Keratinocyte (primary cell): Measurements from ENCODE around the gene TMTC2. TPM values are rescaled to one million over a fixed set of nuclear protein-coding genes. Genes with fewer than 3 reads are reported as not detected.

Experiments
- DNase-seq: peaks from one replicate; pipeline ENCODE4 v3.0.0-alpha.2; 2011; ENCODE audit warnings: low read depth, missing footprints, low spot score
- FAIRE-seq: peaks from 2 replicates; lab custom pipeline; 2011; peaks lifted over from hg19 to GRCh38; lab: Jason Lieb, UNC
- H2AFZ ChIP-seq: 2 replicates; pipeline ENCODE4 v1.6.0; 2012; ENCODE audit warnings: low read length, control low read depth, inconsistent platforms; ENCODE audit not compliant: control insufficient read depth
- H3K27ac ChIP-seq: 2 replicates; pipeline ENCODE4 v1.5.1; 2011; ENCODE audit warnings: low read length; ENCODE audit not compliant: control insufficient read depth, insufficient read depth
- H3K27me3 ChIP-seq: 3 replicates; pipeline ENCODE4 v1.6.0; 2011; ENCODE audit warnings: low read length; ENCODE audit not compliant: control insufficient read depth, insufficient read depth; ENCODE audit errors: extremely low read depth
- H3K36me3 ChIP-seq, 2 experiments: 2 replicates in 1 of 2; 3 replicates in 1 of 2; pipeline ENCODE4 v1.5.1; 2011; ENCODE audit warnings: low read length in 2 of 2, mild to moderate bottlenecking in 1 of 2; ENCODE audit not compliant: control insufficient read depth in 2 of 2, insufficient read depth in 2 of 2; ENCODE audit errors: extremely low read depth in 1 of 2
- H3K4me1 ChIP-seq: 3 replicates; pipeline ENCODE4 v1.5.1; 2011; ENCODE audit warnings: low read length; ENCODE audit not compliant: control insufficient read depth, insufficient read depth; ENCODE audit errors: extremely low read depth
- H3K4me2 ChIP-seq: 3 replicates; pipeline ENCODE4 v1.6.0; 2011; ENCODE audit warnings: low read depth, low read length; ENCODE audit not compliant: control insufficient read depth, insufficient read depth; ENCODE audit errors: extremely low read depth
- H3K4me3 ChIP-seq, 3 experiments: fragments of 200-600 bp in 1 of 3; sonication (generic) in 1 of 3; 2 replicates in 2 of 3; 3 replicates in 1 of 3; pipeline ENCODE4 v1.5.1; 2011 to 2016; ENCODE audit warnings: low read length in 3 of 3, mild to moderate bottlenecking in 3 of 3, control low read depth in 2 of 3, inconsistent platforms in 1 of 3, low read depth in 1 of 3, mixed read lengths in 1 of 3, mixed run types in 1 of 3, moderate library complexity in 1 of 3; ENCODE audit not compliant: control insufficient read depth in 2 of 3, insufficient read depth in 2 of 3; ENCODE audit errors: extremely low read depth in 1 of 3
- H3K79me2 ChIP-seq: 2 replicates; pipeline ENCODE4 v1.6.0; 2012; ENCODE audit warnings: low read length; ENCODE audit not compliant: control insufficient read depth, insufficient read depth
- H3K9ac ChIP-seq: 3 replicates; pipeline ENCODE4 v1.6.0; 2011; ENCODE audit warnings: low read length; ENCODE audit not compliant: control insufficient read depth, insufficient read depth; ENCODE audit errors: extremely low read depth
- H3K9me1 ChIP-seq: 3 replicates; pipeline ENCODE4 v1.6.0; 2011; ENCODE audit warnings: low read length; ENCODE audit not compliant: control insufficient read depth, insufficient read depth; ENCODE audit errors: extremely low read depth
- H3K9me3 ChIP-seq: 2 replicates; pipeline ENCODE4 v1.5.1; 2012; ENCODE audit warnings: low read depth, low read length; ENCODE audit not compliant: control insufficient read depth
- H4K20me1 ChIP-seq: 3 replicates; pipeline ENCODE4 v1.6.0; 2011; ENCODE audit warnings: low read length; ENCODE audit not compliant: control insufficient read depth, insufficient read depth; ENCODE audit errors: extremely low read depth
- EZH2 ChIP-seq: IDR thresholded peaks from one replicate; pipeline ENCODE4 v1.6.1; 2012; ENCODE audit warnings: inconsistent platforms, mild to moderate bottlenecking, low read length, moderate library complexity
- dilution Hi-C: fragments of 300-500 bp; cut with MboI; formaldehyde crosslinking; loops from one replicate; pipeline ENCODE4 v1.7.0; 2020; ENCODE audit warnings: low sequenced_read_pairs; ENCODE audit not compliant: extremely low pct_ligation_motif_present
- polyA plus RNA-seq, 5 experiments: library from polyadenylated mRNA; depleted of rRNA in 3 of 5; stranded (reverse) in 3 of 5; stranded (forward) in 1 of 5; unstranded in 1 of 5; fragments of >200 nt; gene quantifications; 1 replicate in 1 of 5; 2 replicates in 3 of 5; 3 replicates in 1 of 5; pipeline versions ENCODE4 v1.2.1 to v1.2.3, GENCODE V29; 2011 to 2012; ENCODE audit warnings: missing spikeins in 2 of 5, low read depth in 1 of 5, low replicate concordance in 1 of 5
- TF ChIP-seq, protein P1 (sequence below), 3 experiments: IDR thresholded peaks in 1 of 3; conservative IDR thresholded peaks in 1 of 3; optimal IDR thresholded peaks in 1 of 3; 2 replicates in 2 of 3; 3 replicates in 1 of 3; pipeline versions ENCODE3 to v1.5.1; 2011; ENCODE audit warnings: low read length in 3 of 3, mild to moderate bottlenecking in 3 of 3, moderate library complexity in 2 of 3, control low read depth in 1 of 3, inconsistent platforms in 1 of 3; ENCODE audit not compliant: insufficient read depth in 2 of 3; ENCODE audit errors: extremely low read depth in 1 of 3

Gene TMTC2
- polyA plus RNA-seq, 1 donor (not counting 4 experiments of a cell fraction or from before 2014, with no cell fraction given) = 3.8 TPM

DNA sequence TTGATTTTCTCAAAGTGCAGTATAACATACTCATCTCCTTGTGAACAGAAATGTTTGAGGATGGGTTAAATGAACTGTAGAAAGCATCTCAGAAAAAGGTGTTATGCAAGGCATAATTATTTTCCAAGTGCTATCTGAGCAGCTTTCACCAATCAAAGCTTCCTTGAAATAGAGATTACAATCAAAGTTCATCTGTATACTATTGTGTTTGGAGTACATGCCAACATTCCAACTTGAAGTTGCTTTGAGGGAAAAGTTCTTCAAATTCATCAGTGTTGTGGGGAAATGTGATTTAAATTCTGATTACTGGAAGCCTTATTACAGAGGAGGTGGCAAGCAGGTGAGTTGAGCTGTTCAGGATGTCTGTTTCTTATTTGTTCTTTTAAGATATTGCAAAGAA is 68.2 kb downstream of the TMTC2 start:
- H3K4me1 ChIP-seq = no peaks in the 10 kb centered on the region
- dilution Hi-C loops = no loop called here
- no peak overlapping the region for H3K27ac ChIP-seq
- no peaks in the 10 kb centered on the region for H3K9me3 ChIP-seq
- FAIRE-seq (no peak), DNase-seq (no peak)
- H3K9ac ChIP-seq = no peak overlapping the region
- H3K4me3 ChIP-seq = no peak overlapping the region
- H3K9me1 ChIP-seq = no peaks in the 10 kb centered on the region
- no peak for TF ChIP-seq EZH2
- TF ChIP-seq, protein P1, sequence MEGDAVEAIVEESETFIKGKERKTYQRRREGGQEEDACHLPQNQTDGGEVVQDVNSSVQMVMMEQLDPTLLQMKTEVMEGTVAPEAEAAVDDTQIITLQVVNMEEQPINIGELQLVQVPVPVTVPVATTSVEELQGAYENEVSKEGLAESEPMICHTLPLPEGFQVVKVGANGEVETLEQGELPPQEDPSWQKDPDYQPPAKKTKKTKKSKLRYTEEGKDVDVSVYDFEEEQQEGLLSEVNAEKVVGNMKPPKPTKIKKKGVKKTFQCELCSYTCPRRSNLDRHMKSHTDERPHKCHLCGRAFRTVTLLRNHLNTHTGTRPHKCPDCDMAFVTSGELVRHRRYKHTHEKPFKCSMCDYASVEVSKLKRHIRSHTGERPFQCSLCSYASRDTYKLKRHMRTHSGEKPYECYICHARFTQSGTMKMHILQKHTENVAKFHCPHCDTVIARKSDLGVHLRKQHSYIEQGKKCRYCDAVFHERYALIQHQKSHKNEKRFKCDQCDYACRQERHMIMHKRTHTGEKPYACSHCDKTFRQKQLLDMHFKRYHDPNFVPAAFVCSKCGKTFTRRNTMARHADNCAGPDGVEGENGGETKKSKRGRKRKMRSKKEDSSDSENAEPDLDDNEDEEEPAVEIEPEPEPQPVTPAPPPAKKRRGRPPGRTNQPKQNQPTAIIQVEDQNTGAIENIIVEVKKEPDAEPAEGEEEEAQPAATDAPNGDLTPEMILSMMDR (optimal IDR thresholded peaks at IDR 0.05 in 1 of 3, IDR thresholded peaks at IDR 0.05 in 1 of 3, conservative IDR thresholded peaks at IDR 0.05 in 1 of 3; ENCODE audit: extremely low read depth in 1 of 3, insufficient read depth in 2 of 3, low read length in 3 of 3) = no peak
- no peak overlapping the region for H2AFZ ChIP-seq
- H3K79me2 ChIP-seq = no peaks in the 10 kb centered on the region
- no peaks in the 10 kb centered on the region for H3K36me3 ChIP-seq
- no peaks in the 10 kb centered on the region for H4K20me1 ChIP-seq
- H3K27me3 ChIP-seq = no peaks in the 10 kb centered on the region
- no peak overlapping the region for H3K4me2 ChIP-seq

- Histone ChIP-seq H3K4me2 (no peak overlapping the region), H3K9ac (no peak overlapping the region), H3K4me3 (no peak overlapping the region), H3K9me1 (no peaks in the 10 kb centered on the region), H3K79me2 (no peaks in the 10 kb centered on the region), H3K27me3 (no peaks in the 10 kb centered on the region), H3K9me3 (no peaks in the 10 kb centered on the region), H3K4me1 (no peaks in the 10 kb centered on the region), H2AFZ (no peak overlapping the region), H3K36me3 (no peaks in the 10 kb centered on the region), H3K27ac (no peak overlapping the region), H4K20me1 (no peaks in the 10 kb centered on the region)
- dilution Hi-C loops = no loop called here
- TF ChIP-seq, protein P1 (optimal IDR thresholded peaks at IDR 0.05 in 1 of 3, IDR thresholded peaks at IDR 0.05 in 1 of 3, conservative IDR thresholded peaks at IDR 0.05 in 1 of 3; ENCODE audit: extremely low read depth in 1 of 3, insufficient read depth in 2 of 3, low read length in 3 of 3) = no peak
- TF ChIP-seq EZH2 = no peak
- FAIRE-seq (no peak), DNase-seq (no peak)
Measured at GRCh38 chr12:82756303-82756702, 69.6 kb downstream of the TMTC2 start.
